OCI-LY3 (cell line): ENCODE results near the gene SLC16A8.

Experiments
- H2AFZ ChIP-seq: fragments of 200-600, 300-600 bp; shearing (Covaris generic); 2 replicates; pipeline ENCODE4 v1.6.0; 2014; ENCODE audit warnings: antibody characterized with exemption, low read depth, low read length
- H3K27ac ChIP-seq: fragments of 200-600, 300-600 bp; sonication (generic); 2 replicates; pipeline ENCODE4 v1.5.1; 2014; ENCODE audit warnings: mild to moderate bottlenecking, low read length, moderate library complexity, mixed read lengths
- H3K27me3 ChIP-seq: fragments of 200-600, 300-600 bp; sonication (generic); 2 replicates; pipeline ENCODE4 v1.6.1; 2014; ENCODE audit warnings: low read depth, low read length, mixed read lengths
- H3K36me3 ChIP-seq: fragments of 200-600, 300-600 bp; sonication (generic); replicated peaks from 2 replicates; pipeline ENCODE3; 2014; ENCODE audit warnings: low read depth, low read length, mixed read lengths
- H3K4me1 ChIP-seq: fragments of 300-600, 200-600 bp; sonication (generic); 2 replicates; pipeline ENCODE4 v1.6.1; 2014; ENCODE audit warnings: low read length, mixed read lengths
- H3K4me2 ChIP-seq: fragments of 200-600, 300-600 bp; sonication (generic); 2 replicates; pipeline ENCODE4 v1.6.1; 2014; ENCODE audit warnings: low read length, mixed read lengths
- H3K4me3 ChIP-seq: fragments of 300-600, 200-600 bp; sonication (generic); 2 replicates; pipeline ENCODE4 v1.5.1; 2014; ENCODE audit warnings: antibody characterized with exemption, mild to moderate bottlenecking, low read length, moderate library complexity
- H3K79me2 ChIP-seq: fragments of 300-600, 200-600 bp; shearing (Covaris generic); 2 replicates; pipeline ENCODE4 v1.6.1; 2014; ENCODE audit warnings: mild to moderate bottlenecking, low read length, mixed read lengths
- H3K9ac ChIP-seq: fragments of 300-600, 200-600 bp; shearing (Covaris generic); 2 replicates; pipeline ENCODE4 v1.6.0; 2014; ENCODE audit warnings: mild to moderate bottlenecking, low read length, moderate library complexity
- H3K9me3 ChIP-seq: fragments of 200-600, 300-600 bp; shearing (Covaris generic); 2 replicates; pipeline ENCODE4 v1.6.1; 2014; ENCODE audit warnings: low read length, mixed read lengths; ENCODE audit not compliant: insufficient read depth
- H4K20me1 ChIP-seq: fragments of 200-600, 300-600 bp; sonication (generic); 2 replicates; pipeline ENCODE4 v1.6.1; 2016; ENCODE audit warnings: low read length, mixed read lengths; ENCODE audit not compliant: insufficient read depth
- CTCF ChIP-seq: fragments of 200-600, 300-600 bp; sonication (generic); IDR thresholded peaks from 2 replicates; pipeline ENCODE4 v1.5.1; 2014; ENCODE audit warnings: antibody characterized with exemption, low read length, low read depth
- EZH2phosphoT487 ChIP-seq: fragments of 200-600 bp; shearing (Covaris generic); IDR thresholded peaks from 2 replicates; pipeline ENCODE4 v1.6.1; 2018; ENCODE audit warnings: antibody characterized with exemption, mixed run types, low read depth

SLC16A8 gene

GRCh38 chr22:38062791-38063190 lies 21.2 kb downstream of the SLC16A8 start:
- Histone ChIP-seq H3K9ac (no peak overlapping the region), H3K79me2 (no peaks in the 10 kb centered on the region), H2AFZ (no peak overlapping the region), H3K4me2 (no peak overlapping the region), H3K4me1 (peaks cover 2% of the 10 kb centered on the region), H4K20me1 (no peaks in the 10 kb centered on the region), H3K36me3 (no peaks in the 10 kb centered on the region), H3K27ac (no peak overlapping the region), H3K9me3 (no peaks in the 10 kb centered on the region), H3K4me3 (no peak overlapping the region), H3K27me3 (no peaks in the 10 kb centered on the region)
- TF ChIP-seq CTCF (no peak), EZH2phosphoT487 (no peak)

- H3K9me3 ChIP-seq: no peaks in the 10 kb centered on the region
- peak within 1 kb of the TSS; percentile 100 for H2AFZ ChIP-seq
- H4K20me1 ChIP-seq: no peaks in the 10 kb centered on the region
- peak within 1 kb of the TSS; percentile 98 for H3K4me3 ChIP-seq
- peaks cover 19% of the 10 kb centered on the region for H3K4me1 ChIP-seq
- peak within 1 kb of the TSS; percentile 68 for H3K27ac ChIP-seq
- H3K4me2 ChIP-seq: peak within 1 kb of the TSS; percentile 82
- H3K36me3 ChIP-seq: no peaks in the 10 kb centered on the region
- peaks cover 13% of the 10 kb centered on the region for H3K27me3 ChIP-seq
- H3K79me2 ChIP-seq: no peaks in the 10 kb centered on the region
- TF ChIP-seq CTCF (no peak), EZH2phosphoT487 (no peak)
- H3K9ac ChIP-seq: peak within 1 kb of the TSS; percentile 89
Observed at GRCh38 chr22:38056969-38057891, 26.8 kb downstream of the SLC16A8 start, which contains the start of gene PICK1. Gene PICK1 (plus strand): TSS chr22:38057404. CDS start chr22:38057810, 406 bp downstream.

- Histone ChIP-seq H3K9me3 (no peaks in the 10 kb centered on the region), H3K36me3 (no peaks in the 10 kb centered on the region), H3K4me1 (peaks cover 18% of the 10 kb centered on the region), H3K27me3 (peaks cover 25% of the 10 kb centered on the region), H3K9ac (no peak overlapping the region), H3K4me3 (peak overlapping the region; percentile 48), H3K27ac (no peak overlapping the region), H4K20me1 (no peaks in the 10 kb centered on the region), H2AFZ (peak overlapping the region; percentile 54), H3K4me2 (peak overlapping the region; percentile 67), H3K79me2 (no peaks in the 10 kb centered on the region)
- TF ChIP-seq EZH2phosphoT487 (no peak), CTCF (peak; percentile 100)
Observed at GRCh38 chr22:38051900-38052862, 31.8 kb downstream of the SLC16A8 start.

- no peak overlapping the region for H3K27ac ChIP-seq
Observed at GRCh38 chr22:38051261-38051660, 32.7 kb downstream of the SLC16A8 start.

More at GRCh38 chr22:38051261-38051660, 32.7 kb downstream of the SLC16A8 start:
- no peak for TF ChIP-seq EZH2phosphoT487
- TF ChIP-seq CTCF: no peak
- no peaks in the 10 kb centered on the region for H3K36me3 ChIP-seq
- H2AFZ ChIP-seq: no peak overlapping the region
- peaks cover 13% of the 10 kb centered on the region for H3K4me1 ChIP-seq
- no peak overlapping the region for H3K9ac ChIP-seq
- no peak overlapping the region for H3K4me2 ChIP-seq
- no peaks in the 10 kb centered on the region for H3K9me3 ChIP-seq
- peaks cover 33% of the 10 kb centered on the region for H3K27me3 ChIP-seq
- H4K20me1 ChIP-seq: no peaks in the 10 kb centered on the region
- no peak overlapping the region for H3K4me3 ChIP-seq
- no peaks in the 10 kb centered on the region for H3K79me2 ChIP-seq
